ENCODE measurements around the gene CPNE4.
"Not testable (repeated sequence)": the region's sequence is repeated elsewhere in the genome, so short reads cannot be mapped to it uniquely, and the experiment has no call there.

CPNE4 gene

GRCh38 chr3:131895766-131896165 lies 139.0 kb downstream of the CPNE4 start:
- Histone ChIP-seq H3K4me3 (no peak overlapping the region), H3K36me3 (no peaks in the 10 kb centered on the region), H3K9me3 (no peaks in the 10 kb centered on the region; the same call in 1 of the 2 replicates), H4K20me1 (no peaks in the 10 kb centered on the region), H3K4me2 (no peak overlapping the region), H3K27ac (no peak overlapping the region), H3K27me3 (no peaks in the 10 kb centered on the region), H3K9ac (no peak overlapping the region), H3K4me1 (no peaks in the 10 kb centered on the region)
- no peak for TF ChIP-seq Cebpa-rat (IDR thresholded peaks at IDR 0.05)

GRCh38 chr3:131892331-131892730 lies 142.5 kb downstream of the CPNE4 start:
- Histone ChIP-seq H3K9me3 (no peaks in the 10 kb centered on the region; the same call in 1 of the 2 replicates), H3K4me1 (no peaks in the 10 kb centered on the region)

GRCh38 chr3:131885871-131886270 lies 148.9 kb downstream of the CPNE4 start:
- H3K4me2 ChIP-seq: peak overlapping the region; percentile 13; the same call in 1 of the 2 replicates
- H3K36me3 ChIP-seq, H3K9ac ChIP-seq, H4K20me1 ChIP-seq, H3K27me3 ChIP-seq, H3K4me3 ChIP-seq, H3K9me3 ChIP-seq, H3K4me1 ChIP-seq, H3K27ac ChIP-seq: not testable (repeated sequence)

More at GRCh38 chr3:131892331-131892730, 142.5 kb downstream of the CPNE4 start:
- Histone ChIP-seq H4K20me1 (no peaks in the 10 kb centered on the region), H3K4me3 (no peak overlapping the region), H3K9ac (no peak overlapping the region), H3K36me3 (no peaks in the 10 kb centered on the region), H3K4me2 (no peak overlapping the region), H3K27ac (no peak overlapping the region), H3K27me3 (no peaks in the 10 kb centered on the region)
- no peak for TF ChIP-seq Cebpa-rat (IDR thresholded peaks at IDR 0.05)

- Histone ChIP-seq H3K27ac (no peak overlapping the region), H3K4me1 (peaks cover 7% of the 10 kb centered on the region; the same call in 1 of the 2 replicates), H3K27me3 (no peaks in the 10 kb centered on the region), H4K20me1 (no peaks in the 10 kb centered on the region), H3K4me3 (no peak overlapping the region), H3K9ac (no peak overlapping the region), H3K9me3 (peaks cover 5% of the 10 kb centered on the region; the same call in 1 of the 2 replicates), H3K4me2 (no peak overlapping the region), H3K36me3 (no peaks in the 10 kb centered on the region)
- no peak for TF ChIP-seq Cebpa-rat (IDR thresholded peaks at IDR 0.05)
Measured at GRCh38 chr3:131883711-131884407, 151.0 kb downstream of the CPNE4 start.

- Histone ChIP-seq H3K36me3 (no peaks in the 10 kb centered on the region), H3K9ac (no peak overlapping the region), H3K27me3 (no peaks in the 10 kb centered on the region), H3K4me3 (no peak overlapping the region), H4K20me1 (no peaks in the 10 kb centered on the region), H3K27ac (no peak overlapping the region), H3K4me2 (no peak overlapping the region), H3K9me3 (peaks cover 5% of the 10 kb centered on the region; the same call in 1 of the 2 replicates), H3K4me1 (peaks cover 7% of the 10 kb centered on the region; the same call in 1 of the 2 replicates)
- TF ChIP-seq Cebpa-rat (IDR thresholded peaks at IDR 0.05): no peak
Measured at GRCh38 chr3:131883086-131883485, 151.7 kb downstream of the CPNE4 start.

- no peak overlapping the region for H3K4me2 ChIP-seq
- H3K4me1 ChIP-seq: peaks cover 7% of the 10 kb centered on the region; the same call in 1 of the 2 replicates
- H3K9me3 ChIP-seq: peaks cover 5% of the 10 kb centered on the region; the same call in 1 of the 2 replicates
- no peaks in the 10 kb centered on the region for H3K27me3 ChIP-seq
- no peaks in the 10 kb centered on the region for H4K20me1 ChIP-seq
- H3K9ac ChIP-seq: no peak overlapping the region
- TF ChIP-seq Cebpa-rat (IDR thresholded peaks at IDR 0.05): no peak
- H3K4me3 ChIP-seq: no peak overlapping the region
- H3K36me3 ChIP-seq: no peaks in the 10 kb centered on the region
- H3K27ac ChIP-seq: no peak overlapping the region
Measured at GRCh38 chr3:131881777-131882176, 153.0 kb downstream of the CPNE4 start.

GRCh38 chr3:131880948-131881347 lies 153.9 kb downstream of the CPNE4 start:
- H3K9ac ChIP-seq: no peak overlapping the region
- H3K27ac ChIP-seq: no peak overlapping the region
- H3K27me3 ChIP-seq: no peaks in the 10 kb centered on the region
- no peak overlapping the region for H3K4me3 ChIP-seq
- H3K4me2 ChIP-seq: no peak overlapping the region
- peaks cover 5% of the 10 kb centered on the region; the same call in 1 of the 2 replicates for H3K9me3 ChIP-seq
- no peaks in the 10 kb centered on the region for H4K20me1 ChIP-seq
- no peak for TF ChIP-seq Cebpa-rat (IDR thresholded peaks at IDR 0.05)
- H3K4me1 ChIP-seq: peaks cover 2% of the 10 kb centered on the region; the same call in 1 of the 2 replicates
- no peaks in the 10 kb centered on the region for H3K36me3 ChIP-seq

- H3K27me3 ChIP-seq: no peaks in the 10 kb centered on the region
- no peak overlapping the region for H3K4me3 ChIP-seq
- H3K9me3 ChIP-seq: no peaks in the 10 kb centered on the region
- no peak overlapping the region for H3K4me2 ChIP-seq
- no peak overlapping the region for H3K27ac ChIP-seq
- H4K20me1 ChIP-seq: no peaks in the 10 kb centered on the region
- H3K9ac ChIP-seq: no peak overlapping the region
- no peak for TF ChIP-seq Cebpa-rat (IDR thresholded peaks at IDR 0.05)
- H3K4me1 ChIP-seq: peaks cover 7% of the 10 kb centered on the region; the same call in 1 of the 2 replicates
- no peaks in the 10 kb centered on the region for H3K36me3 ChIP-seq
Measured at GRCh38 chr3:131868203-131868602, 166.6 kb downstream of the CPNE4 start.

GRCh38 chr3:131856171-131856570 lies 178.6 kb downstream of the CPNE4 start:
- no peaks in the 10 kb centered on the region for H3K27me3 ChIP-seq
- H3K9ac ChIP-seq: no peak overlapping the region
- no peak overlapping the region for H3K4me2 ChIP-seq
- no peaks in the 10 kb centered on the region for H3K36me3 ChIP-seq
- no peak overlapping the region for H3K27ac ChIP-seq
- no peak for TF ChIP-seq Cebpa-rat (IDR thresholded peaks at IDR 0.05)
- no peaks in the 10 kb centered on the region for H4K20me1 ChIP-seq
- no peaks in the 10 kb centered on the region for H3K9me3 ChIP-seq
- no peak overlapping the region for H3K4me3 ChIP-seq
- peaks cover 6% of the 10 kb centered on the region; the same call in 1 of the 2 replicates for H3K4me1 ChIP-seq

GRCh38 chr3:131850223-131850622 lies 184.6 kb downstream of the CPNE4 start:
- no peaks in the 10 kb centered on the region for H4K20me1 ChIP-seq
- no peaks in the 10 kb centered on the region for H3K36me3 ChIP-seq
- H3K4me3 ChIP-seq: no peak overlapping the region
- no peaks in the 10 kb centered on the region for H3K9me3 ChIP-seq
- H3K27me3 ChIP-seq: no peaks in the 10 kb centered on the region
- no peak overlapping the region for H3K27ac ChIP-seq
- peaks cover 24% of the 10 kb centered on the region for H3K4me1 ChIP-seq
- no peak overlapping the region for H3K9ac ChIP-seq
- no peak overlapping the region for H3K4me2 ChIP-seq
- no peak for TF ChIP-seq Cebpa-rat (IDR thresholded peaks at IDR 0.05)
